Hepatocyte (in vitro differentiated cells): ENCODE results near the gene XAF1.

Source experiments
- CTCF ChIP-seq: fragments of 200-600 bp; sonication (generic); IDR thresholded peaks from 2 replicates; pipeline ENCODE4 v1.5.1; 2016; ENCODE audit warnings: antibody characterized with exemption, mild to moderate bottlenecking; ENCODE audit not compliant: poor library complexity
- EZH2 ChIP-seq: fragments of 200-600 bp; sonication (generic); IDR thresholded peaks from 2 replicates; pipeline ENCODE4 v1.6.1; 2016; ENCODE audit warnings: antibody characterized with exemption, mild to moderate bottlenecking, borderline replicate concordance

- TF ChIP-seq CTCF (no peak), EZH2 (no peak)
Observed at GRCh38 chr17:6755281-6755680, 565 bp upstream of the XAF1 start.
